OCI-LY3 (cell line): ENCODE measurements around the gene SRC.

Experiments used
- H2AFZ ChIP-seq: fragments of 200-600, 300-600 bp; shearing (Covaris generic); 2 replicates; pipeline ENCODE4 v1.6.0; 2014; ENCODE audit warnings: antibody characterized with exemption, low read depth, low read length
- H3K27ac ChIP-seq: fragments of 200-600, 300-600 bp; sonication (generic); 2 replicates; pipeline ENCODE4 v1.5.1; 2014; ENCODE audit warnings: mild to moderate bottlenecking, low read length, moderate library complexity, mixed read lengths
- H3K27me3 ChIP-seq: fragments of 200-600, 300-600 bp; sonication (generic); 2 replicates; pipeline ENCODE4 v1.6.1; 2014; ENCODE audit warnings: low read depth, low read length, mixed read lengths
- H3K36me3 ChIP-seq: fragments of 200-600, 300-600 bp; sonication (generic); replicated peaks from 2 replicates; pipeline ENCODE3; 2014; ENCODE audit warnings: low read depth, low read length, mixed read lengths
- H3K4me1 ChIP-seq: fragments of 300-600, 200-600 bp; sonication (generic); 2 replicates; pipeline ENCODE4 v1.6.1; 2014; ENCODE audit warnings: low read length, mixed read lengths
- H3K4me2 ChIP-seq: fragments of 200-600, 300-600 bp; sonication (generic); 2 replicates; pipeline ENCODE4 v1.6.1; 2014; ENCODE audit warnings: low read length, mixed read lengths
- H3K4me3 ChIP-seq: fragments of 300-600, 200-600 bp; sonication (generic); 2 replicates; pipeline ENCODE4 v1.5.1; 2014; ENCODE audit warnings: antibody characterized with exemption, mild to moderate bottlenecking, low read length, moderate library complexity
- H3K79me2 ChIP-seq: fragments of 300-600, 200-600 bp; shearing (Covaris generic); 2 replicates; pipeline ENCODE4 v1.6.1; 2014; ENCODE audit warnings: mild to moderate bottlenecking, low read length, mixed read lengths
- H3K9ac ChIP-seq: fragments of 300-600, 200-600 bp; shearing (Covaris generic); 2 replicates; pipeline ENCODE4 v1.6.0; 2014; ENCODE audit warnings: mild to moderate bottlenecking, low read length, moderate library complexity
- H3K9me3 ChIP-seq: fragments of 200-600, 300-600 bp; shearing (Covaris generic); 2 replicates; pipeline ENCODE4 v1.6.1; 2014; ENCODE audit warnings: low read length, mixed read lengths; ENCODE audit not compliant: insufficient read depth
- H4K20me1 ChIP-seq: fragments of 200-600, 300-600 bp; sonication (generic); 2 replicates; pipeline ENCODE4 v1.6.1; 2016; ENCODE audit warnings: low read length, mixed read lengths; ENCODE audit not compliant: insufficient read depth
- CTCF ChIP-seq: fragments of 200-600, 300-600 bp; sonication (generic); IDR thresholded peaks from 2 replicates; pipeline ENCODE4 v1.5.1; 2014; ENCODE audit warnings: antibody characterized with exemption, low read length, low read depth
- EZH2phosphoT487 ChIP-seq: fragments of 200-600 bp; shearing (Covaris generic); IDR thresholded peaks from 2 replicates; pipeline ENCODE4 v1.6.1; 2018; ENCODE audit warnings: antibody characterized with exemption, mixed run types, low read depth

SRC gene

GRCh38 chr20:37314617-37315016 is 31.3 kb upstream of the SRC start:
- 0 out of 2 replicates have a peak overlapping the region, but pooled peaks have one; percentile 19 for H3K4me3 ChIP-seq
- H4K20me1 ChIP-seq, result no peaks in the 10 kb centered on the region
- H3K9ac ChIP-seq, result peak overlapping the region; percentile 49; the same call in 1 of the 2 replicates
- TF ChIP-seq EZH2phosphoT487 (no peak), CTCF (no peak)
- peak overlapping the region; percentile 74 for H3K27ac ChIP-seq
- peak overlapping the region; percentile 56 for H3K4me2 ChIP-seq
- no peak overlapping the region for H2AFZ ChIP-seq
- H3K79me2 ChIP-seq, result peaks cover 48% of the 10 kb centered on the region
- no peaks in the 10 kb centered on the region for H3K27me3 ChIP-seq
- no peaks in the 10 kb centered on the region for H3K9me3 ChIP-seq
- H3K36me3 ChIP-seq, result peaks cover 73% of the 10 kb centered on the region
- H3K4me1 ChIP-seq, result peaks cover 52% of the 10 kb centered on the region

GRCh38 chr20:37315021-37315451 is 30.9 kb upstream of the SRC start:
- Histone ChIP-seq H2AFZ (no peak overlapping the region), H3K27me3 (no peaks in the 10 kb centered on the region), H3K79me2 (peaks cover 44% of the 10 kb centered on the region), H3K9ac (peak overlapping the region; percentile 49), H4K20me1 (no peaks in the 10 kb centered on the region), H3K36me3 (peaks cover 69% of the 10 kb centered on the region), H3K4me1 (peaks cover 48% of the 10 kb centered on the region), H3K9me3 (no peaks in the 10 kb centered on the region), H3K4me2 (peak overlapping the region; percentile 56), H3K4me3 (peak overlapping the region; percentile 19; the same call in 1 of the 2 replicates), H3K27ac (peak overlapping the region; percentile 74)
- TF ChIP-seq CTCF (no peak), EZH2phosphoT487 (no peak)

GRCh38 chr20:37315452-37316110 is 30.4 kb upstream of the SRC start:
- no peaks in the 10 kb centered on the region for H3K27me3 ChIP-seq
- peak overlapping the region; percentile 74 for H3K27ac ChIP-seq
- peak overlapping the region; percentile 56 for H3K4me2 ChIP-seq
- no peak overlapping the region for H2AFZ ChIP-seq
- H3K36me3 ChIP-seq, result peaks cover 63% of the 10 kb centered on the region
- H3K9ac ChIP-seq, result peak overlapping the region; percentile 49
- peak overlapping the region; percentile 19; the same call in 1 of the 2 replicates for H3K4me3 ChIP-seq
- H3K9me3 ChIP-seq, result no peaks in the 10 kb centered on the region
- no peaks in the 10 kb centered on the region for H4K20me1 ChIP-seq
- peaks cover 39% of the 10 kb centered on the region for H3K79me2 ChIP-seq
- TF ChIP-seq CTCF (no peak), EZH2phosphoT487 (no peak)
- H3K4me1 ChIP-seq, result peaks cover 48% of the 10 kb centered on the region

GRCh38 chr20:37316116-37316774 is 29.7 kb upstream of the SRC start:
- Histone ChIP-seq H3K27ac (peak overlapping the region; percentile 74), H3K4me1 (peaks cover 48% of the 10 kb centered on the region), H3K9ac (peak overlapping the region; percentile 49), H3K79me2 (peaks cover 32% of the 10 kb centered on the region), H3K36me3 (peaks cover 56% of the 10 kb centered on the region), H3K9me3 (no peaks in the 10 kb centered on the region), H3K4me2 (peak overlapping the region; percentile 56), H3K27me3 (no peaks in the 10 kb centered on the region), H3K4me3 (peak overlapping the region; percentile 19; the same call in 1 of the 2 replicates), H2AFZ (no peak overlapping the region), H4K20me1 (no peaks in the 10 kb centered on the region)
- no peak for TF ChIP-seq CTCF
- no peak for TF ChIP-seq EZH2phosphoT487
